NB4 (cell line): ENCODE results near the gene CD300C.

Experiments
- DNase-seq: peaks from one replicate; pipeline ENCODE4 v3.0.0; 2010; ENCODE audit warnings: low read depth
- H3K4me3 ChIP-seq: one replicate; pipeline ENCODE4 v1.5.1; 2011; ENCODE audit warnings: mild to moderate bottlenecking, low read depth, low read length, moderate library complexity
- MYC ChIP-seq: IDR thresholded peaks from 2 replicates; pipeline ENCODE4 v1.6.1; 2011; ENCODE audit warnings: low read depth, low read length
- POLR2A ChIP-seq: IDR thresholded peaks from 2 replicates; pipeline ENCODE4 v1.6.1; 2011; ENCODE audit warnings: mild to moderate bottlenecking; ENCODE audit not compliant: insufficient read length; ENCODE audit errors: extremely low read depth
- TF ChIP-seq, protein P1 (sequence below): IDR thresholded peaks from 2 replicates; pipeline ENCODE4 v1.6.1; 2011; ENCODE audit warnings: low read depth, low read length
- TF ChIP-seq, protein P2 (sequence below): IDR thresholded peaks from one replicate; pipeline ENCODE4 v1.5.1; 2012; ENCODE audit warnings: low read depth, low read length

Gene CD300C

DNA sequence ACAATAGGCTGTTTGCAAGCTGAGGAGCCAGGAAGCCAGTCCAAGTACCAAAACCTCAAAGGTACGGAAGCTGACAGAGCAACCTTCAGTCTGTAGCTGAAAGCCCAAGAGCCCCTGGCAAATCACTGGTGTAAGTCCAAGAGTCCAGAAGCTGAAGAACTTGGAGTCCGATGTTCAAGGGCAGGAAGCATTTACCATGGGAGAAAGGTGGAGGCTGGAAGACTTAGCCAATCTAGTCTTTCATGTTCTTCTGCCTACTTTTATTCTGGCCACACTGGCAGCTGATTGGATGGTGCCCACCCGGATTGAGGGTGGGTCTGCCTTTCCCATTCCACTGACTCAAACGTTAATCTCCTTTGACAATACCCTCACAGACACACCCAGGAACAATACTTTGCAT, 30.0 kb downstream of the CD300C start:
- no peak for TF ChIP-seq MYC
- TF ChIP-seq POLR2A: no peak
- TF ChIP-seq, protein P1, sequence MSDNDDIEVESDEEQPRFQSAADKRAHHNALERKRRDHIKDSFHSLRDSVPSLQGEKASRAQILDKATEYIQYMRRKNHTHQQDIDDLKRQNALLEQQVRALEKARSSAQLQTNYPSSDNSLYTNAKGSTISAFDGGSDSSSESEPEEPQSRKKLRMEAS: no peak
- TF ChIP-seq, protein P2, sequence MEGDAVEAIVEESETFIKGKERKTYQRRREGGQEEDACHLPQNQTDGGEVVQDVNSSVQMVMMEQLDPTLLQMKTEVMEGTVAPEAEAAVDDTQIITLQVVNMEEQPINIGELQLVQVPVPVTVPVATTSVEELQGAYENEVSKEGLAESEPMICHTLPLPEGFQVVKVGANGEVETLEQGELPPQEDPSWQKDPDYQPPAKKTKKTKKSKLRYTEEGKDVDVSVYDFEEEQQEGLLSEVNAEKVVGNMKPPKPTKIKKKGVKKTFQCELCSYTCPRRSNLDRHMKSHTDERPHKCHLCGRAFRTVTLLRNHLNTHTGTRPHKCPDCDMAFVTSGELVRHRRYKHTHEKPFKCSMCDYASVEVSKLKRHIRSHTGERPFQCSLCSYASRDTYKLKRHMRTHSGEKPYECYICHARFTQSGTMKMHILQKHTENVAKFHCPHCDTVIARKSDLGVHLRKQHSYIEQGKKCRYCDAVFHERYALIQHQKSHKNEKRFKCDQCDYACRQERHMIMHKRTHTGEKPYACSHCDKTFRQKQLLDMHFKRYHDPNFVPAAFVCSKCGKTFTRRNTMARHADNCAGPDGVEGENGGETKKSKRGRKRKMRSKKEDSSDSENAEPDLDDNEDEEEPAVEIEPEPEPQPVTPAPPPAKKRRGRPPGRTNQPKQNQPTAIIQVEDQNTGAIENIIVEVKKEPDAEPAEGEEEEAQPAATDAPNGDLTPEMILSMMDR: no peak
- H3K4me3 ChIP-seq: no peak overlapping the region
- no peak for DNase-seq

DNA sequence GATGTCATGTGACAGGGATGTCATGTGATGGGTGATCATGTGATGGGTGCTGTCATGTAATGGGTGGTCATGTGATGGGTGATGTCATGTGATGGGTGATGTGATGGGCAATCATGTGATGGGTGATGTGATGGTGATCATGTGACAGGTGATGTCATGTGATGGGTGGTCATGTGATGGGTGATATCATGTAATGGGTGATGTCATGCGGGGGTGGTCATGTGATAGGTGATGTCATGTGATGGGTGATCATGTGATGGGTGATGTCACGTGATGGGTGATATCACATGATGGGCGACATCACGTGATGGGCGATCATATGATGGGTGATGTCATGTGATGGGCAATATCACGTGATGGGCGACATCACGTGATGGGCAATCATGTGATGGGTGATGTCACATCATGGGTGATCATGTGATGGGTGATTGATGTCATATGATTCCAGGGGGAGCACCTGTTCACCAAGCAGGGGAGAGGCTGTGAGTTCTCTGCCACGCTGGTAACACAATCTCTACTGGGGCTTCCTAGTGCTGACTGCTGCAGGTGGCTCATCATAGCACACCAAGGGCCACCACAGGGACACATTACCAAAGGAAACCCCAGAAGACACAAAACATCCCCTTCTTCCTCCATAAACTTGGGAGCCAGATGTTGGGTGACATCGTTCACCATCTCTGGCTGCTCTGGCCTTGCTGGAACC, 31.1 kb downstream of the CD300C start:
- DNase-seq: no peak
- H3K4me3 ChIP-seq: no peak overlapping the region
- TF ChIP-seq, protein P1: no peak
- TF ChIP-seq MYC: no peak
- no peak for TF ChIP-seq POLR2A
- TF ChIP-seq, protein P2: no peak

DNA sequence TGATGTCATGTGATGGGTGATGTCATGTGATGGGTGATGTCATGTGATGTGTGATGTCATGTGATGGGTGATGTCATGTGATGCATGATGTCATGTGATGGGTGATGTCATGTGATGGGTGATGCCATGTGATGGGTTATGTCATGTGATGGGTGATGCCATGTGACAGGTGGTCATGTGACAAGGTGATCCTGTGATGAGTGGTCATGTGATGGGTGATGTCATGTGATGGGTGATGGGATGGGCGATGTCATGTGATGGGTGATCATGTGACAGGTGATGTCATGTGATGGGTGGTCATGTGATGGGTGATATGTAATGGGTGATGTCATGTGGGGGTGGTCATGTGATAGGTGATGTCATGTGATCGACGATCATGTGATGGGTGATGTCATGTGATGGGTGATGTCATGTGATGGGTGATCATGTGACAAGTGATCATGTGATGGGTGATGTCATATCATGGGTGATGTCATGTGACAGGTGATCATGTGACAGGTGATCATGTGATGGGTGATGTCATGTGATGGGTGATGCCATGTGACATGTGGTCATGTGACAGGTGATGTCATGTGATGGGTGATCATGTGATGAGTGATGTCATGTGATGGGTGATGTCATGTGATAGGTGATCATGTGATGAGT, 31.8 kb downstream of the CD300C start:
- TF ChIP-seq, protein P2: no peak
- TF ChIP-seq, protein P1: peak; percentile 62
- H3K4me3 ChIP-seq: no peak overlapping the region
- DNase-seq: peak; percentile 51

DNA sequence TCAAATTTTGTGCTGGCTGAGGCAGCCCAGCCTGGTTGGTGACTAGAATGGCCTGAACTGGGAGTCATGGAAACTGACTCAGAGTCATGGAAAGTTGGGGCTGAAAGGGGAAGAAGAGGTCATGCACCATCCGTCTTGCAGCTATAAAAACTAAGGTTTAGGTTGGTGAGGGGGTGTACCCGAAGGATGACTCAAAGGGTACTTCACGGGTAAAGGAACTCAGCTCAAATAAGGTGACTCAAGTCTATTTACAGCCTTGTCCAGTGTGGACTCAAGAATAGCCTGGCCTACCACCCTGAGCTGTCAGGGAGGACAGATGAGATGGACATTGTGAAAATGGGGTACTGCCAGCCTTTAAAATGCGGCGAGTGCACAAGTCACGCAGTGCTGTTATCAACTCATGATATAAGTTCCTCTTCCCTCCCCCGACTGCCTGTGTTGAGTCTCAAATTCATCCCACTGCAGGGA, 33.3 kb downstream of the CD300C start:
- peak; percentile 82 for DNase-seq
- TF ChIP-seq, protein P2: no peak
- no peak for TF ChIP-seq POLR2A
- no peak for TF ChIP-seq MYC
- TF ChIP-seq, protein P1: no peak
- no peak overlapping the region for H3K4me3 ChIP-seq

DNA sequence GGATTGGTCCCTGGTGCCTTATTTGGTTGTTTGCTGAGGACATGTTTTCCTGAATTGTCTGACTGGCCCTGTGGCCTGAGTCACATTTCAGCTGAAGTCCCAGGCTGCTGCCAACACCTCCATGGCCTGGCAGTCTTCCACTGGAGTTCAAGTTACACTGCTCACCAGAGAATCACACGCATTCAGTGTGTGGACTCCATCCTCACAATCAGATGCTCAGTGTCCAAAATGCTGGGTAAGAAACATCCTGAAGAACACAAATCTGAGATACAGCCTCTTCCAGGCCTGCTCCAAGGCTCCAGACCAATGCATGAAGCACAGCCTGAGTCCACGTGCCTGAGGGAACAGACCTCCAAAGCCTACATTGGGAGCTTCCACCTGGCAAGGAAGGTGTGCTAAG, 33.9 kb downstream of the CD300C start:
- no peak overlapping the region for H3K4me3 ChIP-seq
- DNase-seq: no peak
- no peak for TF ChIP-seq POLR2A
- no peak for TF ChIP-seq MYC
- TF ChIP-seq, protein P1: no peak
- TF ChIP-seq, protein P2: no peak
